HepG2 (cell line): ENCODE data around the gene ULBP2. TPM values are rescaled to one million over a fixed set of nuclear protein-coding genes. Genes with fewer than 3 reads are reported as not detected.

Experiments
- ATAC-seq: fragments of 200-7000 bp; cut with Tn5 transposase; 3 replicates; pipeline ENCODE4 v1.9.1; 2020; ENCODE audit warnings: mild to moderate bottlenecking, moderate library complexity
- BruUV-seq: library from RNA; stranded (reverse); fragments of 400-500 nt; replicated peaks from 2 replicates; lab custom pipeline; 2021; lab: Mats Ljungman, UMichigan
- CTCF ChIA-PET: fragments of 300-600 bp; formaldehyde crosslinking; extraction: SDS; loops from one replicate; lab custom pipeline; 2021; ENCODE audit warnings: low total read pairs, inconsistent platforms, low intra/inter-chr PET ratio; lab: Yijun Ruan, JAX
- POLR2A ChIA-PET: fragments of 350-600 bp; sonication (Branson Sonifier 250); formaldehyde crosslinking; loops from one replicate; lab custom pipeline; 2020; ENCODE audit warnings: antibody characterized with exemption, inconsistent platforms; lab: Yijun Ruan, JAX
- DNase-seq: peaks from one replicate; pipeline ENCODE4 v3.0.0-alpha.2; 2015; ENCODE audit warnings: low spot score
- FAIRE-seq: peaks from 3 replicates; lab custom pipeline; 2011; peaks lifted over from hg19 to GRCh38; lab: Jason Lieb, UNC
- H2AFZ ChIP-seq: one replicate; pipeline ENCODE4 v1.6.1; 2011; ENCODE audit warnings: low read length, inconsistent platforms
- H3K27ac ChIP-seq: fragments of 300-600 bp; 3 replicates; pipeline ENCODE4 v1.8.0; 2011; ENCODE audit warnings: mixed run types, mild to moderate bottlenecking, mixed read lengths, low read length, inconsistent platforms; ENCODE audit not compliant: insufficient read depth; ENCODE audit errors: extremely low read length
- H3K27me3 ChIP-seq, 2 experiments: fragments of 200-600 bp in 1 of 2; 2 replicates in 1 of 2; 3 replicates in 1 of 2; pipeline versions ENCODE4 v1.6.0 to v1.8.0; 2011; ENCODE audit warnings: low read length in 2 of 2, mild to moderate bottlenecking in 2 of 2, moderate library complexity in 2 of 2, inconsistent platforms in 1 of 2; ENCODE audit not compliant: insufficient read depth in 2 of 2, control insufficient read depth in 1 of 2
- H3K36me3 ChIP-seq, 2 experiments: fragments of 200-600 bp in 1 of 2; replicated peaks in 1 of 2; 2 replicates in 1 of 2; 3 replicates in 1 of 2; pipeline versions ENCODE4 v1.5.1 to v1.8.0; 2011; ENCODE audit warnings: low read length in 2 of 2, inconsistent platforms in 1 of 2; ENCODE audit not compliant: insufficient read depth in 2 of 2, control insufficient read depth in 1 of 2
- H3K4me1 ChIP-seq: 2 replicates; pipeline ENCODE4 v1.5.1; 2012; ENCODE audit warnings: low read length, inconsistent platforms; ENCODE audit not compliant: insufficient read depth
- H3K4me2 ChIP-seq: 2 replicates; pipeline ENCODE4 v1.6.0; 2011; ENCODE audit warnings: low read depth, low read length, inconsistent platforms
- H3K4me3 ChIP-seq, 3 experiments: fragments of 200-600 bp in 1 of 3; sonication (generic), shearing (Covaris generic) in 1 of 3; replicated peaks in 1 of 3; 2 replicates each; pipeline ENCODE4 v1.5.1; 2011 to 2016; ENCODE audit warnings: low read length in 3 of 3, inconsistent platforms in 2 of 3, low read depth in 2 of 3, mild to moderate bottlenecking in 2 of 3, control low read depth in 1 of 3, mixed read lengths in 1 of 3; ENCODE audit not compliant: insufficient read depth in 1 of 3
- H3K79me2 ChIP-seq: one replicate; pipeline ENCODE4 v1.6.1; 2011; ENCODE audit warnings: low read length, inconsistent platforms; ENCODE audit not compliant: insufficient read depth
- H3K9ac ChIP-seq: 2 replicates; pipeline ENCODE4 v1.6.0; 2011; ENCODE audit warnings: mild to moderate bottlenecking, low read depth, low read length, inconsistent platforms; ENCODE audit not compliant: insufficient read depth
- H3K9me3 ChIP-seq: 2 replicates; pipeline ENCODE4 v1.5.1; 2012; ENCODE audit warnings: mild to moderate bottlenecking, low read length
- H4K20me1 ChIP-seq: 2 replicates; pipeline ENCODE4 v1.6.0; 2011; ENCODE audit warnings: inconsistent platforms, mild to moderate bottlenecking, low read length, moderate library complexity; ENCODE audit not compliant: insufficient read depth
- ATRX ChIP-seq: sonication (generic); formaldehyde crosslinking; IDR thresholded peaks from 2 replicates; pipeline ENCODE4 v1.4.0; 2020; ENCODE audit warnings: missing genetic modification reagents, borderline replicate concordance
- KDM4B ChIP-seq: sonication (generic); formaldehyde crosslinking; IDR thresholded peaks from 2 replicates; pipeline ENCODE4 v1.4.0; 2020; ENCODE audit warnings: missing genetic modification reagents
- NFIB ChIP-seq: sonication (generic); formaldehyde crosslinking; IDR thresholded peaks from 2 replicates; pipeline ENCODE4 v1.9.0; 2021; ENCODE audit warnings: missing genetic modification reagents, mild to moderate bottlenecking, borderline replicate concordance
- POLR2AphosphoS2 ChIP-seq: IDR thresholded peaks from 2 replicates; pipeline ENCODE4 v1.6.1; 2011; ENCODE audit warnings: low read depth, low read length, improper control_type of control experiment
- SMAD9 ChIP-seq: sonication (generic); formaldehyde crosslinking; IDR thresholded peaks from 2 replicates; pipeline ENCODE4 v1.5.1; 2020; ENCODE audit warnings: mild to moderate bottlenecking, missing genetic modification reagents
- SMC3 ChIP-seq: IDR thresholded peaks from 2 replicates; pipeline ENCODE4 v1.6.1; 2011; ENCODE audit warnings: low read length, improper control_type of control experiment
- SNAI1 ChIP-seq: sonication (generic); formaldehyde crosslinking; IDR thresholded peaks from 2 replicates; pipeline ENCODE4 v1.5.0; 2020; ENCODE audit warnings: mild to moderate bottlenecking, missing genetic modification reagents, borderline replicate concordance
- SRSF1 ChIP-seq: fragments of 200-400 bp; formaldehyde crosslinking; optimal IDR thresholded peaks from 2 replicates; pipeline ENCODE3; 2017; ENCODE audit warnings: mild to moderate bottlenecking, low read depth, low read length, moderate library complexity
- TMF1 ChIP-seq: sonication (generic); formaldehyde crosslinking; IDR thresholded peaks from 2 replicates; pipeline ENCODE4 v1.8.1; 2022; ENCODE audit warnings: low read depth, missing genetic modification reagents
- TOE1 ChIP-seq: sonication (generic); formaldehyde crosslinking; IDR thresholded peaks from 2 replicates; pipeline ENCODE4 v1.4.0; 2020; ENCODE audit warnings: mild to moderate bottlenecking, missing genetic modification reagents
- ZNF224 ChIP-seq: sonication (generic); formaldehyde crosslinking; IDR thresholded peaks from 2 replicates; pipeline ENCODE4 v1.5.0; 2020; ENCODE audit warnings: mild to moderate bottlenecking, missing genetic modification reagents
- ZNF264 ChIP-seq: sonication (generic); formaldehyde crosslinking; IDR thresholded peaks from 2 replicates; pipeline ENCODE4 v1.4.0; 2020; ENCODE audit warnings: missing genetic modification reagents
- ZNF484 ChIP-seq: sonication (generic); formaldehyde crosslinking; IDR thresholded peaks from 2 replicates; pipeline ENCODE4 v1.5.1; 2020; ENCODE audit warnings: mild to moderate bottlenecking, low read depth, missing genetic modification reagents, borderline replicate concordance
- ZNF660 ChIP-seq: sonication (generic); formaldehyde crosslinking; IDR thresholded peaks from 2 replicates; pipeline ENCODE4 v1.5.1; 2020; ENCODE audit warnings: mild to moderate bottlenecking, low read depth, missing genetic modification reagents, borderline replicate concordance
- ZNF788 ChIP-seq: sonication (generic); formaldehyde crosslinking; IDR thresholded peaks from 2 replicates; pipeline ENCODE4 v1.5.0; 2020; ENCODE audit warnings: mild to moderate bottlenecking, missing genetic modification reagents, borderline replicate concordance
- ZSCAN29 ChIP-seq: sonication (generic); formaldehyde crosslinking; conservative IDR thresholded peaks from 2 replicates; pipeline ENCODE4 v1.4.0; 2020; ENCODE audit warnings: mild to moderate bottlenecking, missing genetic modification reagents
- WGBS: methylation state at CpG from one replicate; pipeline ENCODE4 v1.1.6; 2017; ENCODE audit warnings: low lambda C conversion rate; 5-methylcytosine and 5-hydroxymethylcytosine counted together
- in situ Hi-C: cut with HindIII; loops from 2 replicates; pipeline ENCODE4 v1.10.0; 2017; ENCODE audit warnings: low pct_unique_long_range_greater_than_20kb; ENCODE audit not compliant: extremely low pct_ligation_motif_present
- intact Hi-C: fragments of 100-400 bp; cut with micrococcal nuclease; formaldehyde crosslinking; loops from one replicate; pipeline ENCODE4 v1.10.0; 2022; ENCODE audit not compliant: unreplicated experiment
- polyA plus RNA-seq, 8 experiments: library from polyadenylated mRNA; depleted of rRNA in 3 of 8; stranded (reverse) in 7 of 8; unstranded in 1 of 8; fragments of >200 nt; fragmentation: Illumina TruSeq in 4 of 8; extraction: Trizol in 4 of 8; gene quantifications; 2 replicates each; pipeline versions ENCODE4 v1.2.1 to v1.2.3, GENCODE V29; 2011 to 2016; ENCODE audit warnings: low read depth in 4 of 8, missing spikeins in 1 of 8, mixed read lengths in 1 of 8; ENCODE audit not compliant: insufficient read depth in 1 of 8
- total RNA-seq, 5 experiments: library from RNA; depleted of rRNA; stranded (reverse); fragments of >200 nt; fragmentation: Illumina TruSeq; extraction: Trizol; gene quantifications; 2 replicates each; pipeline ENCODE4 v1.2.3, GENCODE V29; 2016; ENCODE audit warnings: low read depth in 1 of 5
- TF ChIP-seq, protein P1 (sequence below): sonication (generic); formaldehyde crosslinking; IDR thresholded peaks from 2 replicates; pipeline ENCODE4 v1.5.0; 2020; ENCODE audit warnings: missing genetic modification reagents
- TF ChIP-seq, protein P2 (sequence below): sonication (generic); formaldehyde crosslinking; IDR thresholded peaks from 2 replicates; pipeline ENCODE4 v1.5.0; 2020; ENCODE audit warnings: missing genetic modification reagents
- TF ChIP-seq, protein P3 (sequence below): sonication (generic); formaldehyde crosslinking; IDR thresholded peaks from 2 replicates; pipeline ENCODE4 v1.4.0; 2020; ENCODE audit warnings: low read depth, mild to moderate bottlenecking, missing genetic modification reagents

Gene ULBP2
- total and polyA plus RNA-seq, 2 of the 13 experiments (the other 11 are each of a cell fraction or from before 2014, with no cell fraction given) = not detected

- intact Hi-C loops = no loop called here
- no peak for FAIRE-seq
- H3K27ac ChIP-seq = no peak overlapping the region
- no peaks in the 10 kb centered on the region for H3K36me3 ChIP-seq
- H3K9me3 ChIP-seq = no peaks in the 10 kb centered on the region
- H3K9ac ChIP-seq = no peak overlapping the region
- no peak for TF ChIP-seq ZNF264 (CRISPR knock-in tag)
- TF ChIP-seq ZSCAN29 (CRISPR knock-in tag) = no peak
- no peak for TF ChIP-seq NFIB (CRISPR knock-in tag)
- no peak for TF ChIP-seq ATRX
- no peak for TF ChIP-seq SRSF1
- TF ChIP-seq, protein P1, sequence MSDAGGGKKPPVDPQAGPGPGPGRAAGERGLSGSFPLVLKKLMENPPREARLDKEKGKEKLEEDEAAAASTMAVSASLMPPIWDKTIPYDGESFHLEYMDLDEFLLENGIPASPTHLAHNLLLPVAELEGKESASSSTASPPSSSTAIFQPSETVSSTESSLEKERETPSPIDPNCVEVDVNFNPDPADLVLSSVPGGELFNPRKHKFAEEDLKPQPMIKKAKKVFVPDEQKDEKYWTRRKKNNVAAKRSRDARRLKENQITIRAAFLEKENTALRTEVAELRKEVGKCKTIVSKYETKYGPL (CRISPR knock-in tag) = no peak
- no peak for TF ChIP-seq ZNF788 (CRISPR knock-in tag)
- TF ChIP-seq SMAD9 (CRISPR knock-in tag) = no peak
- TF ChIP-seq, all 625 proteins: peak for 0
- H2AFZ ChIP-seq = no peak overlapping the region
- BruUV-seq = no TSS peak
- DNase-seq (no peak), ATAC-seq (no peak)
- H3K4me1 ChIP-seq = no peaks in the 10 kb centered on the region
- ChIA-PET POLR2A (no interaction called here), CTCF (no interaction called here)
- H3K79me2 ChIP-seq = no peaks in the 10 kb centered on the region
- 0% methylated on average over 2 of the region's 4 CpGs for WGBS
- H3K27me3 ChIP-seq = peaks cover 3 to 27% of the 10 kb centered on the region in 2 experiments; a peak in 3 of 5 replicates
- H3K4me2 ChIP-seq = no peak overlapping the region
- H4K20me1 ChIP-seq = no peaks in the 10 kb centered on the region
- H3K4me3 ChIP-seq = no peak overlapping the region
- in situ Hi-C loops = no loop called here
These were observed 35.4 kb downstream of the ULBP2 start for GRCh38 chr6:149977221-149977620.

DNA sequence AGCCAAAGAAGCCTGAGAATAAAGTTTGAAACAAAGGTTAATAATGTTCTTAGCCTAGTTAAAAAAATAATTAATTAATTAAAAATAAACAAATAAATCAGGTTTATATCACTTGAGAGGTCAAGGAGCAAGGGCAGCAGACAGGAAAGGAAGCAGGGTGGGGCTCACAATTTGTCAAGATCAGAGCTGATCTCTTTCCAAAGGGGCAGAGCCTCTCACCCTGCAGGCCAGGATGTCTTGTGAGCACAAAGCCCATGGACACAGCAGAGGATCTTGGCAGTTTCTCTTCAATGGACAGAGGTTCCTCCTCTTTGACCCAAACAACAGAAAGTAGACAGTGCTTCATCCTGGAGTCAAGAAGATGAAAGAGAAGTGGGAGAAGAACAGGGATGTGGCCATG lies 36.8 kb downstream of the ULBP2 start:
- no peak for DNase-seq
- H3K9ac ChIP-seq = no peak overlapping the region
- no peak overlapping the region for H3K4me3 ChIP-seq
- intact Hi-C loops = no loop called here
- H4K20me1 ChIP-seq = no peaks in the 10 kb centered on the region
- no peak overlapping the region for H3K27ac ChIP-seq
- ChIA-PET POLR2A (no interaction called here), CTCF (no interaction called here)
- H3K4me1 ChIP-seq = no peaks in the 10 kb centered on the region
- H3K79me2 ChIP-seq = no peaks in the 10 kb centered on the region
- FAIRE-seq = no peak
- in situ Hi-C loops = no loop called here
- no peak overlapping the region for H2AFZ ChIP-seq
- H3K9me3 ChIP-seq = no peaks in the 10 kb centered on the region
- H3K36me3 ChIP-seq = no peaks in the 10 kb centered on the region
- no peak for ATAC-seq
- H3K27me3 ChIP-seq = peaks cover 3 to 30% of the 10 kb centered on the region in 2 experiments; a peak in 3 of 5 replicates
- BruUV-seq = no TSS peak
- H3K4me2 ChIP-seq = no peak overlapping the region
- TF ChIP-seq ZNF484 (CRISPR knock-in tag) (no peak), SMC3 (no peak), KDM4B (CRISPR knock-in tag) (no peak), SNAI1 (CRISPR knock-in tag) (no peak), TOE1 (no peak), POLR2AphosphoS2 (no peak), ZNF660 (CRISPR knock-in tag) (no peak), TMF1 (CRISPR knock-in tag) (no peak), ZNF224 (CRISPR knock-in tag) (no peak)
- TF ChIP-seq, protein P2, sequence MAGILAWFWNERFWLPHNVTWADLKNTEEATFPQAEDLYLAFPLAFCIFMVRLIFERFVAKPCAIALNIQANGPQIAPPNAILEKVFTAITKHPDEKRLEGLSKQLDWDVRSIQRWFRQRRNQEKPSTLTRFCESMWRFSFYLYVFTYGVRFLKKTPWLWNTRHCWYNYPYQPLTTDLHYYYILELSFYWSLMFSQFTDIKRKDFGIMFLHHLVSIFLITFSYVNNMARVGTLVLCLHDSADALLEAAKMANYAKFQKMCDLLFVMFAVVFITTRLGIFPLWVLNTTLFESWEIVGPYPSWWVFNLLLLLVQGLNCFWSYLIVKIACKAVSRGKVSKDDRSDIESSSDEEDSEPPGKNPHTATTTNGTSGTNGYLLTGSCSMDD (CRISPR knock-in tag) = no peak
- TF ChIP-seq, protein P3, sequence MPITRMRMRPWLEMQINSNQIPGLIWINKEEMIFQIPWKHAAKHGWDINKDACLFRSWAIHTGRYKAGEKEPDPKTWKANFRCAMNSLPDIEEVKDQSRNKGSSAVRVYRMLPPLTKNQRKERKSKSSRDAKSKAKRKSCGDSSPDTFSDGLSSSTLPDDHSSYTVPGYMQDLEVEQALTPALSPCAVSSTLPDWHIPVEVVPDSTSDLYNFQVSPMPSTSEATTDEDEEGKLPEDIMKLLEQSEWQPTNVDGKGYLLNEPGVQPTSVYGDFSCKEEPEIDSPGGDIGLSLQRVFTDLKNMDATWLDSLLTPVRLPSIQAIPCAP = no peak
